Dermis lymphatic vessel endothelial cell (primary cell): Measurements from ENCODE around the gene EFHC1. TPM values are rescaled to one million over a fixed set of nuclear protein-coding genes. Genes with fewer than 3 reads are reported as not detected.

Experiments used
- total RNA-seq: library from RNA; depleted of rRNA; stranded (reverse); fragments of >200 nt; gene quantifications from 2 replicates; pipeline ENCODE4 v1.2.1, GENCODE V29; 2014

The EFHC1 gene
- 5.7 and 12.1 TPM in 2 replicates for total RNA-seq

GRCh38 chr6:52419809-52420667 is at the start of gene EFHC1:
Gene EFHC1, plus strand, starts transcription at chr6:52420342. Its CDS starts 69 bp downstream, at chr6:52420411.

Other genes with a start within 250 kb of the EFHC1 start
- gene IL17A, start 234.0 kb upstream of the EFHC1 start, total RNA-seq = not detected in 2 replicates
- gene IL17F, start 175.8 kb upstream of the EFHC1 start, total RNA-seq = not detected in 2 replicates
- gene MCM3, start 135.6 kb upstream of the EFHC1 start, total RNA-seq = 38.5 and 52.8 TPM in 2 replicates
- gene PAQR8, start 58.2 kb upstream of the EFHC1 start, total RNA-seq = 12.1 and 14.5 TPM in 2 replicates
- 10.1 and 10.6 TPM in 2 replicates for gene TRAM2, start 156.7 kb downstream of the EFHC1 start, total RNA-seq